Stimulated activated naive CD8-positive, alpha-beta T cell treated with anti-CD3 and anti-CD28 coated beads, Interleukin-15, Interleukin-2, amounts not matched to agents 100 ng/mL and 50 ng/mL, for 24 hours (primary cell): ENCODE results near the gene MAP7.
"Not testable (repeated sequence)": the region's sequence is repeated elsewhere in the genome, so short reads cannot be mapped to it uniquely, and the experiment has no call there.

Experiments used
- H3K27ac Mint-ChIP-seq: one replicate; pipeline ENCODE4 v1.8.0; 2021; ENCODE audit warnings: mild to moderate bottlenecking, mixed read lengths
- H3K27me3 Mint-ChIP-seq: one replicate; pipeline ENCODE4 v1.8.0; 2021; ENCODE audit warnings: mixed read lengths
- H3K36me3 Mint-ChIP-seq: one replicate; pipeline ENCODE4 v1.8.0; 2021; ENCODE audit warnings: low read depth, mixed read lengths
- H3K4me1 Mint-ChIP-seq: one replicate; pipeline ENCODE4 v1.8.0; 2021; ENCODE audit warnings: low read depth, mixed read lengths
- H3K4me3 Mint-ChIP-seq: one replicate; pipeline ENCODE4 v1.8.0; 2021; ENCODE audit warnings: mild to moderate bottlenecking, mixed read lengths
- H3K9me3 Mint-ChIP-seq: one replicate; pipeline ENCODE4 v1.8.0; 2021; ENCODE audit warnings: mixed read lengths

MAP7 gene

DNA sequence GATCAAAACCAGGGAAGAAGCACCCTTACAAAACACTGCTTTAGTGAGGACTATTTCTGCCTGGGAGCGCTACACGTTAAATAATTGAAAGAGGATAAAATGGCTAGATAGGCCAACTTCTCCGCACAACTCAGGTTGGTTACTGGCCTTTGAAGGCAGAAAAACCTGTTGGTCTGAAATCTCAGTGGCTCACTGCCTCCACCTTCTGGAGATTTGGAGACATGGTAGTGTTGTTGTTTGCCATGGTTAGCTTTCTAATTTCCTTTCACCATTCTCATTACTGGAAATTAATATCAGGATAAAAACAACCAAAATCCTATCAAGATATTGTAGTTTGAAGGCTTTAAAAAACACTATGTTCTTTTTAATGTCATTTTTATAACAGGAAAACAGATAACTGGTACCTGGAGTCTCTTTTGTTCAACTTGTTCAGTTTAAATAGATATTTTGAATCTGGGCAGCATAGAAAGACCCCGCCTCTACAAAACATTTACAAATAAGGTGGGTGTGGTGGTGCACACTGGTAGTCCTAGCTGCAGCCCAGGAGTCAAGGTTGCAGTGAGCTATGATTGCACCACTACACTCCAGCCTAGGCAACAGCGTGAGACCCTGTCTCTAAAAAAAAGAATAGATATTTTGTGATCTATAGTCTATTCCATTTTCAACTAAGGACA, 233.1 kb downstream of the MAP7 start:
- Mint-ChIP-seq H3K36me3 (no peaks in the 10 kb centered on the region), H3K27me3 (no peaks in the 10 kb centered on the region)

DNA sequence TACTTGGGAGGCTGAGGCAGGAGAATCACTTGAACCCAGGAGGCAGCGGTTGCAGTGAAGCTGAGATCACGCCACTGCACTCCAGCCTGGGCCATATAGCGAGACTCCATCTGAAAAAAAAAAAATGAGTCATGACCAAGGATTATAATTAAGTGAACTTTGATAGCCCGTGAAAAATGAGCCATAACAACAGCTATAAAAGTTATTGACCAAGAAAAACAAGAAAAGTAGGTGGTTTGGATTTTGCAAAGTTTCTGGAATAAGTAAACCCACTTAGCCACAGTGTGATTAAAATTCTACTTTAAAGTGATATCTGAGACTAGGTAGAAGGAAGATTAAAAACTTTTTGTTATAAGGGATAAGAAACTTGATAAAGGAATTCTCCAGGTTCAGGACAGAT, 234.6 kb downstream of the MAP7 start:
- Mint-ChIP-seq H3K27ac (no peak overlapping the region), H3K27me3 (no peaks in the 10 kb centered on the region), H3K4me3 (no peak overlapping the region), H3K9me3 (no peaks in the 10 kb centered on the region), H3K36me3 (no peaks in the 10 kb centered on the region), H3K4me1 (no peaks in the 10 kb centered on the region)

More for the DNA sequence above, 233.1 kb downstream of the MAP7 start:
- Mint-ChIP-seq H3K4me1 (no peaks in the 10 kb centered on the region), H3K27ac (no peak overlapping the region), H3K9me3 (no peaks in the 10 kb centered on the region), H3K4me3 (no peak overlapping the region)

DNA sequence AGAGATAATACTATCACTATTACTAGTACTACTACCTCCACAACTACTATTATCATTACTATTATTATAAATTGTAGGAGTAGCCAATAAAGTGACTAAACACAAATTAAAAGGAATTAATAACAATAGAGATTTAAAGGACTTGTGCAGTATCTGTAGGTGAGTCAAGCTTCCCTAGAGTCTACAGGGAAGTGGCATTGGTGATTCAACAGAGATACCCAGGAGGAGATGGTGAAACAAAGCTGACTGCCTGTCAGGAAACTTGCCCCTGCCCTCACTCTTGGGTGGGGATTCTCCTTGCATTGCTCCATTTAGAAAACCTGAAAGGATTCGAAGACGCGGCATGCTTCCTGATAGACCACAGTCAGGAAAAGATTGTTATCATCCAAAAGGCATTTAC, 237.2 kb downstream of the MAP7 start:
- H3K9me3 Mint-ChIP-seq = no peaks in the 10 kb centered on the region
- H3K27me3 Mint-ChIP-seq = no peaks in the 10 kb centered on the region
- H3K36me3 Mint-ChIP-seq = no peaks in the 10 kb centered on the region
- no peak overlapping the region for H3K4me3 Mint-ChIP-seq
- no peak overlapping the region for H3K27ac Mint-ChIP-seq
- H3K4me1 Mint-ChIP-seq = no peaks in the 10 kb centered on the region

DNA sequence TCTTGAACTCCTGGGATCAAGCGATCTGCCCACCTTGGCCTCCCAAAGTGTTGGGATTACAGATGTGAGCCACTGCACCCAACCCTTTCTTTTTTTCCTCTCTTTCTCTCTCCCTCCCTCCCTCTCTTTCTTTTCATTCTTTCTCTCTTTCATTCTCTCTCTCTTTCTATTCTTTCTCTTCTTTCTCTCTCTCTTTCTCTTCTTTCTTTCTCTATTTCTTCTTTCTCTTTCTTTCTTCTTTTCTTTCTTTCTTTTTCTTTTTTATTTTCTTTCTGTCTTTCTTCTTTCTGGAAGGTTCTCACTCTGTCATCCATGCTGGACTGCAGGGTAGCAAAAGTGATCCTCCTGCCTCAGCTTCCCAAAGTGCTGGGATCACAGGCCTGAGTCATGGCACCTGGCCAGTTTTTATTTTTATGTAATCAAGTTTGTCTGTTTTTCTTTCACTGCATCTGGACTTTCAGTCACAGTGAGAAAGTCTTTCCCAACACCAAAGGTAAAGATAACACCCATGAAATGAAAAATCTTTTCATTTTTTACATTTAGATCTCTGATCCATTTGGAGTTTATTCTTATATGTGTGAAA, 240.4 kb downstream of the MAP7 start:
- Mint-ChIP-seq H3K4me1 (no peaks in the 10 kb centered on the region), H3K27me3 (no peaks in the 10 kb centered on the region), H3K9me3 (no peaks in the 10 kb centered on the region), H3K4me3 (no peak overlapping the region), H3K36me3 (no peaks in the 10 kb centered on the region), H3K27ac (no peak overlapping the region)

DNA sequence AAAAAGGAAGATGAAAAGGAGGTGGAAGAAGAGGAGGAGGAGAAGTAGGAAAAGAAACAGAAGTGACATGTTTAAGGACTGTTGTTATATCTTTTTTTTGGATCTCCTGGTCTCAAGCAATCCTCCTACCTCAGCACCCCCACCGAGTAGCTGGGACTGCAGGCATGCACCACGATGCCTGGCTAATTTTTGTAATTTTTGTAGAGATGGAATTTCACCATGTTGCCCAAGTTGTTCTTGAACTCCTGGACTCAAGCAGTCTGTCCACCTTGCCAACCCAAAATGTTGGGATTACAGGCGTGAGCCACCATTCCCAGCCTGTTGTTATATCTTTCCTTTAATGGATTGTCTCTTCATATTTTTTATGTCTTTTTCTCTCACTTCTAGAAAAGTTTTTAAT, 241.1 kb downstream of the MAP7 start:
- no peaks in the 10 kb centered on the region for H3K27me3 Mint-ChIP-seq
- H3K27ac Mint-ChIP-seq = no peak overlapping the region
- no peak overlapping the region for H3K4me3 Mint-ChIP-seq
- H3K9me3 Mint-ChIP-seq = no peaks in the 10 kb centered on the region
- H3K36me3 Mint-ChIP-seq = no peaks in the 10 kb centered on the region
- H3K4me1 Mint-ChIP-seq = no peaks in the 10 kb centered on the region

DNA sequence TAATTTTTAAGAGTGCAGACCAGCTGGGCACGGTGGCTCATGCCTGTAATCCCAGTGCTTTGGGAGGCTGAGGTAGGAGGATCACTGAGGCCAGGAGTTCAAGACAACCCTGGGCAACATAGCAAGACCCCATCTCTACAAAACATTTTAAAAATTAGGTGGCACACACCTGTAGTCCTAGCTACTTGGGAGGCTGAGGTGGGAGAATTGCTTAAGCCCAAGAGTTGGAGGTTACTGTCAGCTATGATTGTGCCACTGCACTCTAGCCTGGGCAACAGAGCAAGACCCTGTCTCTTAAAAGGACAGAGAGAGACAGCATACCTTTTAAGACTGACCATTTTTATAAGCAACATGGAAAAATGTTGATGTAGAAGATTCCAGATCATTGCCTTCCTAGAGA, 241.8 kb downstream of the MAP7 start:
- not testable (repeated sequence) for H3K36me3 Mint-ChIP-seq, H3K4me3 Mint-ChIP-seq, H3K27ac Mint-ChIP-seq, H3K27me3 Mint-ChIP-seq, H3K9me3 Mint-ChIP-seq, H3K4me1 Mint-ChIP-seq

DNA sequence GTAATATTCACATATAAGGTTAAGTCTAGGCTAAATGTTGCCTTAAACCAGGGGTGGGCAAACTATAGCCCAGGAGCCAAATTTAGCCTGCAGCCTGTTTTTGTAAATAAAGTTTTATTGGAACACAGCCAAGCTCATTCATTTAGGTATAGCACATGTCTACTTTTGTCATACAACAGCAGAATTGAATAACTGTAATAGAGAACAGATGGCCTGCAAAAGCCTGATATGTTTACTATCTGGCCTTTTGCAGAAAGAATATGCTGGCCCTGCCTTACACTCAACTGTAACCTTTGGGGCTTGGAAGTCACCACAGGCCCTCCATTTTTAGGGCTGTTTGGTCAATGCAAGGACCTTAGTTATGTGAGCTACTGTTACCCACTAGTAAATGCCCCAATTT, 242.9 kb downstream of the MAP7 start:
- no peaks in the 10 kb centered on the region for H3K27me3 Mint-ChIP-seq
- H3K9me3 Mint-ChIP-seq = no peaks in the 10 kb centered on the region
- no peaks in the 10 kb centered on the region for H3K36me3 Mint-ChIP-seq
- no peak overlapping the region for H3K4me3 Mint-ChIP-seq
- no peak overlapping the region for H3K27ac Mint-ChIP-seq
- H3K4me1 Mint-ChIP-seq = no peaks in the 10 kb centered on the region

DNA sequence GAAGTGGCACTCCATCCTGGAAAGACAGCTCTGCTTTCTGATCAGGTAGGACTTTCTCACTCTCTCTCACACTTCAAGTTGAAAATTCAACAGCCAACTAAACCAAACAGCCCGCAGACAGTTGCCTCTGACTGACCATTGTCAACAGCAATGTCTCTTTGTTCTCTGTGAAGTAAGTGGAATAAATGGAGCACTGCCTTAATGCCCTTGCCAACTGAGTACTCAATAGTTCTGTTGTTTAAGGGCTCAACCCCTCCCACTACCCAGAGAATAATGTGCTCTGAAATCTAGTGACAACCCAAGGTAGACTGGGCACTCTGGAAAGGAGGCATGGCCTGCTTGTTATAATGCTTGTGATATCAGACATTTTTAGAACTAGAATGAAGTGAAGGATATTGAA, 243.8 kb downstream of the MAP7 start:
- no peaks in the 10 kb centered on the region for H3K36me3 Mint-ChIP-seq
- no peaks in the 10 kb centered on the region for H3K4me1 Mint-ChIP-seq
- H3K27me3 Mint-ChIP-seq = no peaks in the 10 kb centered on the region
- no peaks in the 10 kb centered on the region for H3K9me3 Mint-ChIP-seq
- no peak overlapping the region for H3K27ac Mint-ChIP-seq
- no peak overlapping the region for H3K4me3 Mint-ChIP-seq

DNA sequence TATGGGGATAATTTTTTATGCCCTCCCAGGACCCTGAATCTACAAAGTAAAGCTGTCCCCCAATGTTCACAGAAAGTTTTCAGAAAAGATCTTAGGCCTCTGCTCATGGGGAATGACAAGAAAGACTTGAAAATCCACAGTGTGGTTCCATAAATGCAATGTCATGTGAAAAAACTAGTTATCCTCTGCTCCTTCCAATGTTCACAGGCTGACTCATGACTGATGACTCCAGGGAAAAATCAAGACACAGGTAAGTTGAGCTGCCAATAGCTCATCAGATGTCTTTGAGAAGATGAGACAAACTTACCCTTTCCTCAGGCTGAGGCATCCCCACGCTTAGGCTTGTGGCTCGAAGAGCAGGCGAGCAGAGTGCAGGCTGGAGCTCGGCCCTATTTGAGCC, 245.8 kb downstream of the MAP7 start:
- no peak overlapping the region for H3K4me3 Mint-ChIP-seq
- no peaks in the 10 kb centered on the region for H3K9me3 Mint-ChIP-seq
- H3K27me3 Mint-ChIP-seq = no peaks in the 10 kb centered on the region
- no peak overlapping the region for H3K27ac Mint-ChIP-seq
- H3K4me1 Mint-ChIP-seq = no peaks in the 10 kb centered on the region
- no peaks in the 10 kb centered on the region for H3K36me3 Mint-ChIP-seq

DNA sequence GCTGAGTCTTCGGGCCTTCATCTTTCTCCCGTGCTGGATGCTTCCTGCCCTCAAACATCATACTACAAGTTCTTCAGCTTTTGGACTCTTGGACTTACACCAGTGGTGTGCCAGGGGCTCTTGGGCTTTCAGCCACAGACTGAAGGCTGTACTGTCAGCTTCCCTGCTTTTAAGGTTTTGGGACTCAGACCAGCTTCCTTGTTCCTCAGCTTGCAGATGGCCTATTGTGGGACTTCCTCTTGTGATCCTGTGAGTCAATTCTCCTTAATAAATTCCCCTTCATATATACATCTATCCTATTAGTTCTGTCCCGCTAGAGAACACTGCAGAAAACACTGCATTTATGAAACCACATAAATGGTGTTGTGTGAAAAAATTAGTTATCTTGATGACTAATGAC, 246.7 kb downstream of the MAP7 start:
- H3K4me3 Mint-ChIP-seq = no peak overlapping the region
- H3K27ac Mint-ChIP-seq = no peak overlapping the region
- no peaks in the 10 kb centered on the region for H3K9me3 Mint-ChIP-seq
- H3K4me1 Mint-ChIP-seq = no peaks in the 10 kb centered on the region
- no peaks in the 10 kb centered on the region for H3K27me3 Mint-ChIP-seq
- no peaks in the 10 kb centered on the region for H3K36me3 Mint-ChIP-seq

DNA sequence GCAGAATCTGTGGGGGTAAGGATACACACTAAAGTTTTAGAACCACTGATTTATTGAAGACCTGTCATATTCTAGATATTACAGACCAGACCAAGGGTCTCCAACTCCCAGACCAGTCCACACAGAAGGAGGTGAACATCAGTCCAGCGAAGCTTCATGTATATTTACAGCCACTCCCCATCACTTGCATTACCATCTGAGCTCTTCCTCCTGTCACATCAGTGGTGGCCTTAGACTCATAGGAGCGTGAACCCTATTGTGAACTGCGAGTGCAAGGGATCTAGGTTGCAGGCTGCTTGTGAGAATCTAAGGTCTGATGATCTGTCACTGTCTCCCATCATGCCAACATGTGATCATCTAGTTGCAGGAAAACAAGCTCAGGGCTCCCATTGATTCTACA, 255.6 kb downstream of the MAP7 start:
- Mint-ChIP-seq H3K27ac (no peak overlapping the region), H3K27me3 (no peaks in the 10 kb centered on the region), H3K4me3 (no peak overlapping the region), H3K36me3 (peaks cover under 1% of the 10 kb centered on the region), H3K9me3 (no peaks in the 10 kb centered on the region), H3K4me1 (peaks cover 20% of the 10 kb centered on the region)
